Adipose tissue (tissue), 3 donors: Measurements from ENCODE around the gene STAG1. TPM values are rescaled to one million over a fixed set of nuclear protein-coding genes. Genes with fewer than 3 reads are reported as not detected.
"Not testable (repeated sequence)": the region's sequence is repeated elsewhere in the genome, so short reads cannot be mapped to it uniquely, and the experiment has no call there.

Experiments used
- H3K27ac ChIP-seq: one replicate; pipeline ENCODE4 v1.5.1; 2013; ENCODE audit warnings: low read depth, low read length
- whole genome bisulfite sequencing, 3 donors: extraction: QIAGEN DNeasy Blood & Tissue Kit; methylation state at CpG; one replicate each; pipeline ENCODE4 v1.1.7; 2013; 5-methylcytosine and 5-hydroxymethylcytosine counted together
- polyA plus RNA-seq, 3 donors: library from polyadenylated mRNA; stranded (reverse); fragments of 200-250 nt; gene quantifications; one replicate each; pipeline ENCODE4 v1.2.3, GENCODE V29; 2013
- donor health status: healthy with polysubstance abuse.
- donor health status: Bipolar disorder and iron deficiency.
- donor health status: healthy.

STAG1 gene
- polyA plus RNA-seq, 3 donors, result 7.7 to 16.0 (median 11.9) TPM

GRCh38 chr3:136750209-136750896, 1.8 kb downstream of the STAG1 start:
- no peak overlapping the region for H3K27ac ChIP-seq
- 5 to 7% (median 7%) methylated on average over 8 of the region's 8 CpGs for WGBS, 3 donors

- H3K27ac ChIP-seq, result not testable (repeated sequence)
- WGBS, 3 donors, result 78 to 82% (median 79%) methylated on average over 6 of the region's 6 CpGs
These were observed 2.6 kb downstream of the STAG1 start for GRCh38 chr3:136749602-136750001.

DNA sequence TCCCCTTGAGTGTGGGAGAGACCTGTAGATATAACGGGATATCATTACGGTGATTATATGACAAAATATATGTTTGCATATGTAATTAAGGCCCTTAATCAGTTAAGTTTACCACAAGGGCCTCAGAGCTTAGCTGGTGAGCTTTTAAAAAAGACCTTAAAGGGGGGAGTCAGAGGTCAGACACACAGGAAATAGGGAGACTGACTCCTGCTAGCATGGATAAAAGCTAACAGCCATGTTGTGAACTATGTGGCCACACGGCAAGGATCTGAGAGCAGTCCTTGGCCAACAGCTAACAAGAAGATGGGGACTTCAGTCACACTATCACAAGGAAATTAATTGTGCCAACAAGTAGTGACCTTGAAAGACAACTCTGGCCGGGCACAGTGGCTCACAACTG, 3.1 kb downstream of the STAG1 start:
- H3K27ac ChIP-seq, result no peak overlapping the region
- 33 to 68% (median 67%) methylated on average over 4 of the region's 4 CpGs for WGBS, 3 donors

- no peak overlapping the region for H3K27ac ChIP-seq
These were observed 6.3 kb downstream of the STAG1 start for GRCh38 chr3:136745916-136746315.

DNA sequence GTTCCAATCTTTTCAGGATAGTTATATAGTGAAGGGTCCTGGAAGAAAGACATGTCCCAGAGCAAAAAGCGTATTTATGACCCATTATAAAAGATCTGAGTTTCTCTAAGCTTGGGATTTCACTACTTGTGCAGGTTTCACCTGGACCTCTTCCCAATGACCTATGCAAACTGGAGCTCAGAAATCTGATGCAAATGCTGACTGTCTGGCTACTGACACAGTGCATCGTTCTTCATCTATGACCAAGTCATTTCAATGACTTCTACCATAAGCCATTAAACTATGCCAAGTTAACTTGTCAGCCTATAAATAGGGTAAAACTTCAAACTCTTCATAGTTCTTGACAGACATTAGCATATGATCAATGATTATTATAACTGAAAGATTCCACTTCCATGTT, 11.1 kb downstream of the STAG1 start:
- H3K27ac ChIP-seq, result no peak overlapping the region
- WGBS, 3 donors, result 83 to 96% (median 91%) methylated on average over 2 of the region's 2 CpGs

DNA sequence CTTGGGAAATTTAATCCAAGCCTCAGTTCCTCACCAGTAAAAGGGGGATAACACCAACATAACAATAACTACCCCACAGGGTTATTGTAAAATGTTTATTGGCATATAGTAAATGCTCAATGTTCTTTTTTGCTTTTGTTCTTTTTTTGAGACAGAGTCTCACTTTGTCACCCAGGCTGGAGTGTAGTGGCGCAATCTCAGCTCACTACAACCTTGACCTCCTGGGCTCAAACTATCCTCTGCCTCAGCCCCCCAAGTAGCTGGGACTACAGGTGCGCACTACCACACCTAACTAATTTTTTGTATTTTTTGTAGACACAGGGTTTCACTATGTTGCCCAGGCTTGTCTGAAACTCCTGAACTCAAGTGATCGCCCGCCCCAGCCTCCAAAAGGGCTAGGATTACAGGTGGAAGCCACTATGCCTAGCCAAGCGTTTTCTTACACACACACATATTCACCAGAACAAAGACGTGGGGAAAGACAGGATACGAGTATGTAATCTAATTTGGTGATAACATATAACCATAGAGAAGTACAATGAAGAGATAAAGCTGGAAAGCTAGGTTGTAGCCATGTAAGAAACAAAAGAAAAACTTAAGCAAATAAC, 11.7 kb downstream of the STAG1 start:
- H3K27ac ChIP-seq, result no peak overlapping the region
- WGBS, 3 donors, result 82 to 87% (median 83%) methylated on average over 7 of the region's 7 CpGs

GRCh38 chr3:136736950-136737349, 15.2 kb downstream of the STAG1 start:
- 81 to 94% (median 85%) methylated on average over 8 of the region's 8 CpGs for whole genome bisulfite sequencing, 3 donors
- H3K27ac ChIP-seq, result not testable (repeated sequence)

GRCh38 chr3:136735103-136735502, 17.1 kb downstream of the STAG1 start:
- 95 to 97% (median 95%) methylated on average over 3 of the region's 3 CpGs for WGBS, 3 donors
- H3K27ac ChIP-seq, result no peak overlapping the region

DNA sequence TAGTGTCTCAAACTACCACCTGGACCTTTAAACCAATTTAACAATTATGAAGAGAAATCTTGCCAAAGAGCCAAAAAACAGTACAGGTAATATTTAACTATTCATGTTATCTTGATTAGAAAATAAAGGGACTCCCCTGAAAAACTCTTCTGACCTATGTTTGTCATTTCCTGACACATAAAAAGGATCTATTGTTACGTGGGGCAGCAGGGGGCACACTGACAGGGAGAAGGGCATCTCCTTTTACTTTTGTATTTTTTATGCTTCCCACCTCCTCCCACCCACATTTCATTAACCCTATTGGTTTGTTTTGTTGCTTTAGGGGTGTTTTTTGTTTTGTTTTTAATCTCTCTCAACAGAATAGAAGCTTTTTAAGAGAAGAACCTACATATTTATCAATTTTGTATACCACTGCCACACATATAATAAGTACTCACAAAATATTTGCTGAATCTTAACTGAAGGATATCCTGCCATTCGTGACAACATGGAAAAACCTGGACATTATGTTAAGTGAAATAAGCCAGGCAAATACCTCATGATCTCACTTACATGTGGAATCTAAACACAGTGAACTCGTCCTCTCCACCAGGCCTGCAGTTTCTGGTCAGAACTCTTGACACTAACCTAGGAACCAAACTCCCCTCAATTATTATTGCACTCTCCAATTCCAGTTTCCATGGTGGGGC, 17.7 kb downstream of the STAG1 start:
- 52 to 61% (median 57%) methylated on average over 3 of the region's 3 CpGs for WGBS, 3 donors
- H3K27ac ChIP-seq, result no peak overlapping the region

DNA sequence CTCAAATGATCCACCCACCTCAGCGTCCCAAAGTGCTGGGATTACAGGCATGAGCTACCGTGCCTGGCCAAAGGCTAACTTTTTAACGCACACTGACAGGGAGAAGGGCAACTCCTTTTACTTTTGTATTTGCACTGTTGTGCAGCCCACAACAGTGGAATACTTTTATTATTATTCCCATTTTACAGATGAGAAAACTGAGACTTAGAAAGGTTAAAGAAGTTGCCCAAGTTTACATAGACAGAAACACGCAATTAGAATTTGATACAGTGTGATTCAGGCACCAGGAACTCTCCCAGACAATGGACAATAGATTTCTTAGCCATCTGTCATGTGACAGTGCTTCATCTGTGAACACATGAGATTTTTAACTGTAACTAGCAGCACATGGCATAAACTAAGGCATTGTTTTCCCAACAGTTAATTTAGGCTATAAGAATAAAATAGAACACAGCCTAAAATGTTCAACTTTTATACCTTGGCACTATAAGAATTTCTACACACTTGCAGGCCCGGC, 18.8 kb downstream of the STAG1 start:
- no peak overlapping the region for H3K27ac ChIP-seq
- 94 to 95% (median 94%) methylated on average over 5 of the region's 5 CpGs for WGBS, 3 donors

DNA sequence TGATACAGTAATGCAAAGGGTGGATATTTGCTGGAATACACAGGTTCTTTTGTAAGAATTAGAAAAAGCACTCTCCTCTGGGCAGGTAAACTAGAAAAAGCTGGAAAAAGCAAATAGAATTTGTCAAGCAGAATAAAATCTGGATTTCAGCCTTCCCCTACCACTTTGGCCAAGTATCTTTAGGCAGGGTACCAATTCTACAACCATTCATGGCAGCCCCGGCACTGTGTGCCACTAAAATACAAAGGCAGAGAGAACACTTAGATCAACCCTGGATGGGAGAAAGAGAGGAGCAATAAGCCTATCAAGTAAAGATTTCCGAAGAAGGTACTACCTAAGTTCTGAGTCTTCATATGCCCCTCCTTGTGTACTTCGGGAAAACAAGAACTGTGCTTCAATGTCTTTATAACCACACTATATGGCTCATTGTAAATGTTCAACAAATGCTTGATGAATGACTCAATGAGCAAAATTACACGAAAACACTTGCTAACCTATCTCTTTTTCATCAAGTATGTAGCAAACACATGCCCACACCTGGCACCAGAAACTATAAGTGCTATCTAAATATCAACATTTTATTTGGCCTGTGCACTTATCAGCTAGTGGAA, 20.8 kb downstream of the STAG1 start:
- H3K27ac ChIP-seq, result no peak overlapping the region
- WGBS, 3 donors, result 63 to 88% (median 70%) methylated on average over 4 of the region's 4 CpGs

DNA sequence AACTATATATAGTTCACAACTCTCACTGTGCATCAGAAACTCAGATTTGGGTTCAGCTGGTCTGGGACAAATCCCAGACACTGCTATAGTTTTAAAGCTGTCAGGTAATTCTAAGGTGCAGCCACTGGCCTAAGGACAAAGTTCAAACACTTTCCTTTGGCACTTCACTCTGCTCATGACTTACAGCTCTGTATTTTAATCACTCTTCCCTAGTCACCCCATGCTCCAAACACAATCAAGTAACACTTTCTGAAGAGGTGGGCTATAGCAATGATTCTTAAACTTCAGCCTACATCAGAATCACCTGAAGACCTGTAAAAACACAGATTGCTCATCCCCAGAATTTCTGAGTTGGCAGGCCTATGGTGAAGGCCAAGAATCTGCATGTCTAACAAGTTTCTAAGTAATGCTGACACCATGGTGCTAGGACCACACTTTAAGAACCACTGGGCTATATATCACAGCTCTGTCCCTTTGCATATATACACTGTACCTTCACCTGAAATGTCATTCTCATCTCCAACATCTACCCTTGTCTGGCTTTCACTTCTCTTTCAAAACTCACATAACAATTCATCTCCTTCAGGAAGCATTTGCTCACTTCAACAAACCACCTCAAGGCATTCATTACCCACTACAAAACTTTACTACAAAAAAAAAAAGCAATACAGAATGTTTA, 21.4 kb downstream of the STAG1 start:
- H3K27ac ChIP-seq, result no peak overlapping the region

- no peak overlapping the region for H3K27ac ChIP-seq
- 49 to 76% (median 51%) methylated on average over 6 of the region's 6 CpGs for WGBS, 3 donors
These were observed 23.3 kb downstream of the STAG1 start for GRCh38 chr3:136728918-136729317.

GRCh38 chr3:136728473-136728872, 23.7 kb downstream of the STAG1 start:
- H3K27ac ChIP-seq, result no peak overlapping the region
- 73 to 86% (median 82%) methylated on average over 1 of the region's 1 CpG for WGBS, 3 donors

GRCh38 chr3:136725468-136725867, 26.7 kb downstream of the STAG1 start:
- no peak overlapping the region for H3K27ac ChIP-seq
- WGBS, 3 donors, result 51 to 77% (median 73%) methylated on average over 2 of the region's 2 CpGs

GRCh38 chr3:136722916-136723315, 29.3 kb downstream of the STAG1 start:
- H3K27ac ChIP-seq, result not testable (repeated sequence)
- 96 to 100% (median 97%) methylated on average over 10 to 25 of the region's 27 CpGs for WGBS, 3 donors

DNA sequence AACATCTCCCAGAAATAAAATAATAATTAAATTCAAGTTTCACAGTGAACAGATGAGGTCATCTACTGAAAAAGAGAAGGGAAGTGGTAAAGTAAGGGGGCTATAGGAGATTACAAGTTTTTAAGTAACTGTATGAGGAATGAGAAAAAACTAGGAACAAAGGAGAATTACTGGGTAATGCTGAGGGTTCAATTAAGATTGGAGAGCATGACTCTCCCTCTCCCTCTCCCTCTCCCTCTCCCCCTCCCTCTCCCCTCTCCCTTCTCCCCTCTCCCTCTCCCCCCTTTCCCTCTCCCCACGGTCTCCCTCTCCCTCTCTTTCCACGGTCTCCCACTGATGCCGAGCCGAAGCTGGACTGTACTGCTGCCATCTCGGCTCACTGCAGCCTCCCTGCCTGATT, 29.8 kb downstream of the STAG1 start:
- no CpG with 5 or more reads among the region's 5 CpGs for WGBS, 3 donors
- H3K27ac ChIP-seq, result not testable (repeated sequence)

GRCh38 chr3:136720091-136720490, 32.1 kb downstream of the STAG1 start:
- no peak overlapping the region for H3K27ac ChIP-seq
- WGBS, 3 donors, result 93 to 95% (median 94%) methylated on average over 4 to 5 of the region's 5 CpGs

- 86 to 87% (median 86%) methylated on average over 1 of the region's 1 CpG for WGBS, 3 donors
These were observed 35.5 kb downstream of the STAG1 start for GRCh38 chr3:136716629-136717028.

More at GRCh38 chr3:136716629-136717028, 35.5 kb downstream of the STAG1 start:
- H3K27ac ChIP-seq, result no peak overlapping the region
